Measurements from ENCODE around the gene ARSK. TPM values are rescaled to one million over a fixed set of nuclear protein-coding genes. Genes with fewer than 3 reads are reported as not detected.
A peak's percentile ranks its signal among the peaks of the same experiment; 100 is the strongest.

ARSK gene
- total RNA-seq (2021; ENCODE audit: unreplicated experiment) (13.7 TPM), Bru-seq, nascent RNA (percentile 68 among the genes with signal in this experiment), BruChase-seq, experiment 1, labeled RNA remaining after a 2-hour chase (percentile 61 among the genes with signal in this experiment), BruChase-seq, experiment 2, labeled RNA remaining after a 6-hour chase (percentile 71 among the genes with signal in this experiment)
- 7.2 TPM for polyA plus RNA-seq (2012; ENCODE audit: insufficient read length)
- long read RNA-seq, transcript ARSK-201 (8 exons, 3,354 nt), result major isoform, 18 of 34 reads
- long read RNA-seq, partial matches to known transcripts, result 7 of 34 reads
- long read RNA-seq, other reads (novel, unspliced or antisense), result 7 of 34 reads

- peak; percentile 96 for ATAC-seq
Observed at GRCh38 chr5:95554647-95555548, at the start of gene ARSK, which contains the start of gene SKIC3. Gene ARSK, plus strand, starts transcription at chr5:95555101. Its CDS starts 178 bp downstream, at chr5:95555279. Gene SKIC3, minus strand, starts transcription at chr5:95554977. Its CDS starts 7,827 bp downstream, at chr5:95547150.

More at GRCh38 chr5:95554647-95555548, at the start of gene ARSK, which contains the start of gene SKIC3:
- Histone ChIP-seq H3K36me3 (ENCODE audit: control insufficient read depth, insufficient read depth, low read length) (peaks cover 11% of the 10 kb centered on the region), H3K27me3 (ENCODE audit: control insufficient read depth, insufficient read depth, low read length) (no peaks in the 10 kb centered on the region), H3K4me1 (ENCODE audit: control insufficient read depth, insufficient read depth, low read length) (peaks cover 16% of the 10 kb centered on the region; the same call in 1 of the 2 replicates), H3K4me3 (ENCODE audit: low read depth in 2 of 2, low read length in 2 of 2) (peak within 1 kb of the TSS; percentile 70 to 89), H3K27ac (ENCODE audit: low read length) (peak within 1 kb of the TSS; percentile 94), H3K9me3 (ENCODE audit: control insufficient read depth, insufficient read depth, low read depth, low read length) (no peaks in the 10 kb centered on the region)
- TF ChIP-seq CTCF (IDR thresholded peaks at IDR 0.05), result peak; percentile 26
- TF ChIP-seq POLR2AphosphoS5 (IDR thresholded peaks at IDR 0.05; ENCODE audit: low read depth, low read length), result peak; percentile 87
- 0 out of 2 replicates have a peak, but pooled peaks have one; percentile 73 for TF ChIP-seq SIN3A (IDR thresholded peaks at IDR 0.05; ENCODE audit: borderline replicate concordance, insufficient read depth, low read depth, low read length)
- no peak; the same call in none of the 2 replicates for TF ChIP-seq TCF7L2 (IDR thresholded peaks at IDR 0.05; ENCODE audit: low read depth, low read length)
- peak in 1 of 2 experiments; percentile 54; a peak in 1 of 4 replicates for TF ChIP-seq REST (IDR thresholded peaks at IDR 0.05; ENCODE audit: insufficient read depth in 1 of 2, low read depth in 2 of 2, low read length in 1 of 2)
- ChIA-PET POLR2A (interaction anchor here (0.6 kb wide), 1 partner anchor 66 kb away, joined by 8 read pairs; no protein-coding TSS in a partner anchor), CTCF (interaction anchor here (0.6 kb wide), 1 partner anchor 327 kb away, joined by 10 read pairs; no protein-coding TSS in a partner anchor)
- no TSS peak for BruUV-seq (replicated peaks)
- peak; percentile 99 for DNase-seq (ENCODE audit: low read depth, low spot score)
- intact Hi-C loops (cut with micrococcal nuclease; ENCODE audit: unreplicated experiment) (loop anchor here (10.0 kb wide), 1 partner anchor 60 kb away; no protein-coding TSS in a partner anchor), in situ Hi-C loops (cut with HindIII; ENCODE audit: low pct_unique_long_range_greater_than_20kb, low sequenced_read_pairs) (no loop called here)

All from Panc1 (cell line).